GM21723 (cell line): ENCODE results near the gene NOL4L.
"Not testable (repeated sequence)": the region's sequence is repeated elsewhere in the genome, so short reads cannot be mapped to it uniquely, and the experiment has no call there.

Experiments
- ATAC-seq: cut with Tn5 transposase; IDR thresholded peaks from one replicate; pipeline ENCODE4 v1.9.1; 2021; ENCODE audit warnings: mild to moderate bottlenecking, moderate library complexity; ENCODE audit not compliant: unreplicated experiment

NOL4L gene

DNA sequence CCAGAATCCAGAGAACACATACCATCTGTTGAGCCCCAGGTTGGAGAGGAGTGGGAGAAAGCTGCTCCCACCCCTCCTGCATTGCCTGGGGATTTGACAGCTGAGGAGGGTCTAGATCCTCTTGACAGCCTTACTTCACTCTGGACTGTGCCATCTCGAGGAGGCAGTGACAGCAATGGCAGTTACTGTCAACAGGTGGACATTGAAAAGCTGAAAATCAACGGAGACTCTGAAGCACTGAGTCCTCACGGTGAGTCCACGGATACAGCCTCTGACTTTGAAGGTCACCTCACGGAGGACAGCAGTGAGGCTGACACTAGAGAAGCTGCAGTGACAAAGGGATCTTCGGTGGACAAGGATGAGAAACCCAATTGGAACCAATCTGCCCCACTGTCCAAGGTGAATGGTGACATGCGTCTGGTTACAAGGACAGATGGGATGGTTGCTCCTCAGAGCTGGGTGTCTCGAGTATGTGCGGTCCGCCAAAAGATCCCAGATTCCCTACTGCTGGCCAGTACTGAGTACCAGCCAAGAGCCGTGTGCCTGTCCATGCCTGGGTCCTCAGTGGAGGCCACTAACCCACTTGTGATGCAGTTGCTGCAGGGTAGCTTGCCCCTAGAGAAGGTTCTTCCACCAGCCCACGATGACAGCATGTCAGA, 149.6 kb downstream of the NOL4L start:
- ATAC-seq = no peak

- no peak for ATAC-seq
These were observed 150.7 kb downstream of the NOL4L start for GRCh38 chr20:32434434-32434833.

GRCh38 chr20:32433311-32434021, 151.7 kb downstream of the NOL4L start:
- no peak for ATAC-seq

DNA sequence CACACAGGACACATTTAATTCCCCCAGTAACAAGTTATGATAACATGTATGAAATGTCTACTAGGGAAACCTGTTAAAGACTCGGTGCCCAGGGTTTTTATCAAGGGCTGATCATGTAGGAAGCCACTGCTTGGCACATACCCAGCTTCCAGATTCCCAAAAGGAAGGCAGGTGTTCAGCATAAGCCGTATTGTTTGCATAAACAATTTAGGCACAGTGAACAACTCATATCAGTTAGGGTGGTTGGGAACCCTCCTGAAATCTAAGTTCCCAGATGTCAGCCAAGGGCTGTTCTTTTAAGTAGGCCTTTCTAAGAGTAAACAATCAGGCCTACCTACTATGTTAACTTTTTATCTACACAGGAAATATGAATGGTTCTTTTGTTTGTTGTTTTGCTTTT, 152.9 kb downstream of the NOL4L start:
- ATAC-seq = no peak

DNA sequence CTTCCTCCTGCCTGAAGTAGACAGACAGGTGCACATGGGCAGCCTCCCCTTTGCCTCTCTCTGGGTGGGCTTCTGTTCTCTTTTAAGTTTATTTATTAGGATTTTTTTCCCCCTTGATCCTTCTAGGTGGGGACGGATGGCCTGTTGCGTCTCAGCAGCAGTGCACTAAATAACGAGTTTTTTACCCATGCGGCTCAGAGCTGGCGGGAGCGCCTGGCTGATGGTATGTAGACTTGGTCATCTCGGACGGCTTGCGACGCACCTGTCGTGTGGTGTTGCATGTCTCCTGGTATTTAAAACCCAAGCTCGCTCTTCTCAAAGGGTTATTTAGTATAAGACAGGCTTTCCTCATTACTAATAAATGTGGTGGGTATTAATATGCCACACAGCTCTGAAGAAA, 153.7 kb downstream of the NOL4L start:
- no peak for ATAC-seq

DNA sequence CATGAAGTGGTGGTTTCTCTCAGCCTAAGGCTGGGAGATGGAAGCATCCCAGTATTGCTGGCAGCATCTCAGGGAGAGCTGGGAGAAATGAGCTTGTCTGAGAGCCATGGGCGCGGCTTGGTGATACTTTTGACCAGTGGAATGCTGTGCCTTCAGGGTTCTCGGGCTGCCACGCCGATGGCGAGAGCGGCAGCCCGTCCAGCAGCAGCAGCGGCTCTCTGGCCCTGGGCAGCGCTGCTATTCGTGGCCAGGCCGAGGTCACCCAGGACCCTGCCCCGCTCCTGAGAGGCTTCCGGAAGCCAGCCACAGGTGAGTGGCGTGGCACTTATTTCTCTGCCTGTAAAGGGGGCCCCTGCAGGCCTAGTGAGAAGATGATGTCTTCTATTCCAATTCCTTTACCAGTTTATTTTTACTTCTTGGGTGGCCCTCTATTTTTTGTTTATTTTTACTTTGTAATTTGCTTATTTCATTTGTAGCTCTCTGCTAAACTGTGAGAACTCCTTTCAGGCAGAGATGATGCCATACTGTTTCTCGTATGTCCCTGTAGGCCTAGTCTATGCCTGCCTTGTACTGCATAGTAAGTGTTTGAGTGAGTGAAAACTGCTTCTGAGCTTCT, 155.3 kb downstream of the NOL4L start:
- no peak for ATAC-seq

GRCh38 chr20:32429343-32429742, 155.8 kb downstream of the NOL4L start:
- ATAC-seq = no peak

GRCh38 chr20:32427996-32428395, 157.1 kb downstream of the NOL4L start:
- ATAC-seq = no peak

DNA sequence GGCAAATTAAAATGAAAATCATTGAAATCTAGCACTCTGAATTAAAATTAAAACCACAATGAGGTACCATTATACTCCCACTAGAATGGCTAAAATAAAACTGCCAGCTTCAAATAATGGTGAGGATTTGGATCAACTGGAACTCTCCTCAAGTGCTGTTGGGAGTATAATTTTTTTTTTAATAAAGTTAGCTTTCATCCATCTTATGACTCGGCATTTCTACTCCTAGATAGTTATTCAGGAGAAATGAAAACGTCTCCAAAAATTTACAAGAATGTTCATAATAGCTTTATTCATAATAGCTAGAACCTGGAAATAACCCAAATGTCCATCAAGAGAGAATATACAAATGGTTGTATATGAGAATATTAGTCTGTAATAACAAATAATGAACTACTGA, 163.8 kb downstream of the NOL4L start:
- ATAC-seq = no peak

- no peak for ATAC-seq
These were observed 166.8 kb downstream of the NOL4L start for GRCh38 chr20:32418376-32418775.

DNA sequence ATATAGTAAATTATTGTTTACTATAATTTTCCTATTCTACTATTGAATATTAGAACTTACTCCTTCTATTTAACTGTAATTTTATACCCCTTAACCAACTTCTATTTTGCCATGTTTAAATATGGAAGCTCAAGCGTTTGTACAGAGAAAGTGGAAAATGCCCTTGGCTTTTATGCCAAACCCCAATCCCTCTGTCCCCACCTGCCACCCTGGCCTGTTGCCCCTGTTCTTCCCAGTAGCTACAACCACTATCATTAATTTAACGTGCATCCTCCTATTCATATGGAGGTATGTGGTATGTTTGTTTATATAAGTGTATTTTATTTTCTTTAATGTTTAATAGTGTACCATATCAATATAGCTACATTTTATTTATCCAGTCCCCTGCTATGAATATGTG, 168.9 kb downstream of the NOL4L start:
- no peak for ATAC-seq

DNA sequence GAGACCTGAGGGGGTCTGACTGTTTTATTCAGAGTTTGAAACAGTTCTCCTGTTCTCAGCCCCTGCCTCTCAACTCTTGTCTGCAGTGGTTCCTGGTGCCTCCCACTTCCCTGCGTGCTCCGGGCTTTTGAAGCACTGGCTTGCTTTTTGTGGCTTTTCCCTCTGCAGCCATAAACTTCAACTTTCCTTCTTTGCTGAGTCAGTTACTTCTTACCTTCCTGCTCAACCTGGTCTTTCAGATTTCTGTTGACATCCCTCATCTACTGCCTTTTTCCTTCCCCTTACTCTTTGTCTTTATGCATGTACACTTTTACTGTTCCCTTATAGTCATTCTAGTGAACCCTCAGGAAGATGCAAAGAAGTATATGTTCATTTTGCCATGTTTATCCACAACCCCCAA, 169.6 kb downstream of the NOL4L start:
- no peak for ATAC-seq

GRCh38 chr20:32411955-32412706, 173.0 kb downstream of the NOL4L start:
- no peak for ATAC-seq

DNA sequence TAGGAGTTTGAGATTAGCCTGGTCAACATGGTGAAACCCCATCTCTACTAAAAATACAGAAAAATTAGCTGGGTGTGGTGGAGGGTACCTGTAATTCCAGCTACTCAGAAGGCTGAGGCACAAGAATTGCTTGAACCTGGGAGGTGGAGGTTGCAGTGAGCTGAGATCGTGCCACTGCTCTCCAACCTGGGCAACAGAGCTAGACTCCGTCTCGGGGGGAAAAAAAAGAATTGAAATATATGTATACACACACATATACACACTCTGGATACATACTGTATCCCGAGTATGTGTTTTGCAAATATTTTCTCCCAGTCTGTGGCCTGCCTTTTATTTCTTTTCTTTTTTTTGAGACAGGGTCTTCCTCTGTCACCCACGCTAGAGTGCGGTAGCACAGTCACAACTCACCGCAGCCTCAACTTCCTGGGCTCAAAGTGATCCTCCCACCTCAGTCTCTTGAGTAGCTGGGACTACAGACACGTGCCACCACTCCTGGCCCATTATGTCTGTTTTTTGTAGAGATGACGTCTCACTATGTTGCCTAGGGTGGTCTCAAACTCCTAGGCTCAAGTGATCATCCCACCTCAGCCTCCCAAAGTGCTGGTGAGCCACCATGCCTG, 177.9 kb downstream of the NOL4L start:
- ATAC-seq = not testable (repeated sequence)

GRCh38 chr20:32406701-32407100, 178.4 kb downstream of the NOL4L start:
- no peak for ATAC-seq

- no peak for ATAC-seq
These were observed 181.1 kb downstream of the NOL4L start for GRCh38 chr20:32404017-32404416.

GRCh38 chr20:32400476-32400875, 184.7 kb downstream of the NOL4L start:
- no peak for ATAC-seq

DNA sequence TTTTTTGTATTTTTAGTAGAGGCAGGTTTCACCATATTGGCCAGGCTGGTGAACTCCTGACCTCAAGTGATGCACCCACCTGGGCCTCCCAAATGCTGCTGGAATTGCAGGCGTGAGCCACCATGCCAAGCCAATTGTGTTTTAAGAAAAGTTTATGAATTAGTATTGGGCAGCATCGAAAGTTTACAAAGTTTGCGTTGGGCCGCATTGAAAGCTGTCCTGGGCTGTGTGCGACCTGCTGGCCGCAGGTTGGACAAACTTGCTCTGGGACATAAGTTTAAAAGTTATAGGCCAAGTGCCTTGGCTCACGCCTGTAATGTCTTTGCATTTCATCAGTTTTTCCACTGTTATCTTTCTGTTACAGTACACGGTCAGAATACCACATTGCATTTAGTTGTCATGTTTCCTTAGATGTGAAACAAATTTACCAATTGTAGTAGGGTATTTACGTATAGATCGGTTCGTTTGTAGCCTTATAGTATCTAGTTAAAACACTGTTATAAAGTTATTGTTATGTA, 187.5 kb downstream of the NOL4L start:
- no peak for ATAC-seq

DNA sequence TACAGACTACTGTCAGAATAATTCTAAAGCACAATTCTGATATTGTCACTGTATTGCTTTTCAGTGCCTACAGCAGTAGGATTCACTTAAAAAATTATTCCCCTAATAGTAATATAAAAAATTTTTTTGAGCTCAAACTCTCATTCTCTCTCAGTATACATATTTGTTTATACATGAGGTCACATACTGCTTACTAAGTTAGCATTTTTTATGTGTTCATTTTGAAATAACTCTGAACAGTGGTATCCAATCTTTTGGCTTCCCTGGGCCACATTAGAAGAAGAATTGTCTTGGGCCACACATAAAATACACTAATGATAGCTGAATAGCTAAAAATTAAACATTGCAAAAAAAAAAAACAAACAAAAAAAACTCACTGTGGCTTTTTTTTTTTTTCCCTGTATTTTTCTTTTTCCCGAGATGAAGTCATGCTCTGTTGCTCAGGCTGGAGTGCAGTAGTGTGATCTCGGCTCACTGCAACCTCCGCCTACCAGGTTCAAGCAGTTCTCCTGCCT, 188.4 kb downstream of the NOL4L start:
- ATAC-seq = no peak

GRCh38 chr20:32395066-32395465, 190.1 kb downstream of the NOL4L start:
- no peak for ATAC-seq
